Smooth muscle cell (in vitro differentiated cells): ENCODE measurements around the gene ADAMTS17. TPM values are rescaled to one million over a fixed set of nuclear protein-coding genes. Genes with fewer than 3 reads are reported as not detected.

Source experiments
- DNase-seq: peaks from one replicate; lab custom pipeline; 2025; ENCODE audit not compliant: unreplicated experiment; lab: John Stamatoyannopoulos, UW
- H2AFZ ChIP-seq: fragments of 200-600 bp; sonication (generic); 2 replicates; pipeline ENCODE4 v1.6.0; 2016; ENCODE audit warnings: antibody characterized with exemption, low read depth, mild to moderate bottlenecking
- H3F3A ChIP-seq: fragments of 200-600 bp; sonication (generic); 2 replicates; pipeline ENCODE4 v1.6.0; 2017; ENCODE audit warnings: antibody characterized with exemption, low read depth
- H3K27ac ChIP-seq: fragments of 200-600 bp; sonication (generic); 2 replicates; pipeline ENCODE4 v1.5.1; 2016; ENCODE audit warnings: low read depth, mild to moderate bottlenecking
- H3K27me3 ChIP-seq: fragments of 200-600 bp; sonication (generic); 2 replicates; pipeline ENCODE4 v1.6.1; 2016; ENCODE audit warnings: low read depth, mild to moderate bottlenecking
- H3K36me3 ChIP-seq: fragments of 200-600 bp; sonication (generic); 2 replicates; pipeline ENCODE4 v1.5.1; 2016; ENCODE audit warnings: low read depth
- H3K4me1 ChIP-seq: fragments of 200-600 bp; sonication (generic); 2 replicates; pipeline ENCODE4 v1.5.1; 2016; ENCODE audit warnings: low read depth
- H3K4me2 ChIP-seq: fragments of 200-600 bp; sonication (generic); 2 replicates; pipeline ENCODE4 v1.6.0; 2016; ENCODE audit warnings: mild to moderate bottlenecking
- H3K4me3 ChIP-seq: fragments of 200-600 bp; sonication (generic); 2 replicates; pipeline ENCODE4 v1.5.1; 2016; ENCODE audit warnings: mild to moderate bottlenecking
- H3K79me2 ChIP-seq: fragments of 200-600 bp; sonication (generic); 2 replicates; pipeline ENCODE4 v1.6.0; 2016; ENCODE audit warnings: low read depth, mild to moderate bottlenecking
- H3K9ac ChIP-seq: fragments of 200-600 bp; sonication (generic); 2 replicates; pipeline ENCODE4 v1.6.0; 2016; ENCODE audit warnings: low read depth
- H3K9me3 ChIP-seq: fragments of 200-600 bp; sonication (generic); replicated peaks from 2 replicates; pipeline ENCODE4 v1.5.1; 2016; ENCODE audit warnings: low read depth
- H4K20me1 ChIP-seq: fragments of 200-600 bp; sonication (generic); 2 replicates; pipeline ENCODE4 v1.6.0; 2016; ENCODE audit warnings: low read depth
- CTCF ChIP-seq: fragments of 200-600 bp; sonication (generic); IDR thresholded peaks from 2 replicates; pipeline ENCODE4 v1.5.1; 2017; ENCODE audit warnings: borderline replicate concordance, mild to moderate bottlenecking, antibody characterized with exemption; ENCODE audit not compliant: insufficient read depth, poor library complexity, severe bottlenecking
- WGBS: methylation state at CpG from one replicate; pipeline ENCODE4 v1.1.7; 2016; ENCODE audit warnings: low lambda C conversion rate; 5-methylcytosine and 5-hydroxymethylcytosine counted together
- polyA plus RNA-seq: library from polyadenylated mRNA; unstranded; fragments of >200 nt; fragmentation: Nextera tagmentation; extraction: Ambion mirVana; gene quantifications from 2 replicates; pipeline ENCODE4 v1.2.1, GENCODE V29; 2016
- total RNA-seq: library from RNA; depleted of rRNA; stranded (reverse); fragments of >200 nt; gene quantifications from 2 replicates; pipeline ENCODE4 v1.2.3, GENCODE V29; 2014

Gene ADAMTS17
- total and polyA plus RNA-seq, 2 experiments from 2014 or later, result 0.63 to 3.1 TPM

DNA sequence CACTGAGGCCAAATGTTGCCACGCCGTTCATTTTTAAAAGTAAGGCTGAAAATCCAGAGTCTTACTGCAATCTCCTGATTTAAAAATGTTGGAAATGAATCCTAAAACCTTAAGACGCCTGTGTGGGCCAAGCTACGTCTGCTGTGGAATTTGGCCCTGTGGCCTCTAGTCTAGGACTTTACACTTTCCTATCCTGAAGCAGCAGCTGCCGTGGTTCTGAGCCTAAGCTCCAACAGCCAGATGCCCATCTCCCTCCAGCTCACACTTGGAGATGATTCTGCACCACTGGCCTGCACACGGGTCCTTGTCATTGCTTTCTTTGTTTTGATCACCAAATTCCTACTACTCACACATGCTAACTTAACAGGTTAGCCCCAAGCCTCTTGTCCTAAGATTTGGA lies 322.2 kb downstream of the ADAMTS17 start:
- H3K36me3 ChIP-seq, result no peaks in the 10 kb centered on the region
- H3K9me3 ChIP-seq, result no peaks in the 10 kb centered on the region
- no peak for DNase-seq
- no peak for TF ChIP-seq CTCF
- no peaks in the 10 kb centered on the region for H3K27me3 ChIP-seq
- 75% methylated on average over 6 of the region's 6 CpGs for WGBS
- no peak overlapping the region for H3K4me2 ChIP-seq
- H3K79me2 ChIP-seq, result no peaks in the 10 kb centered on the region
- no peaks in the 10 kb centered on the region for H4K20me1 ChIP-seq
- no peak overlapping the region for H3K27ac ChIP-seq
- no peaks in the 10 kb centered on the region for H3K4me1 ChIP-seq
- no peaks in the 10 kb centered on the region for H3F3A ChIP-seq
- no peak overlapping the region for H3K4me3 ChIP-seq
- H2AFZ ChIP-seq, result no peak overlapping the region
- no peak overlapping the region for H3K9ac ChIP-seq

GRCh38 chr15:100018191-100018590 lies 323.6 kb downstream of the ADAMTS17 start:
- H3K4me2 ChIP-seq, result no peak overlapping the region
- no peaks in the 10 kb centered on the region for H3K4me1 ChIP-seq
- no peaks in the 10 kb centered on the region for H3K9me3 ChIP-seq
- DNase-seq, result no peak
- H3K27me3 ChIP-seq, result no peaks in the 10 kb centered on the region
- WGBS, result 90% methylated on average over 4 of the region's 4 CpGs
- H2AFZ ChIP-seq, result no peak overlapping the region
- H3K79me2 ChIP-seq, result no peaks in the 10 kb centered on the region
- H4K20me1 ChIP-seq, result no peaks in the 10 kb centered on the region
- TF ChIP-seq CTCF, result no peak
- no peaks in the 10 kb centered on the region for H3F3A ChIP-seq
- no peaks in the 10 kb centered on the region for H3K36me3 ChIP-seq
- H3K9ac ChIP-seq, result no peak overlapping the region
- H3K4me3 ChIP-seq, result no peak overlapping the region
- H3K27ac ChIP-seq, result no peak overlapping the region

GRCh38 chr15:100017140-100017539 lies 324.6 kb downstream of the ADAMTS17 start:
- Histone ChIP-seq H3K36me3 (no peaks in the 10 kb centered on the region), H3K27me3 (no peaks in the 10 kb centered on the region), H3K4me3 (no peak overlapping the region), H3K4me1 (no peaks in the 10 kb centered on the region), H3F3A (no peaks in the 10 kb centered on the region), H3K9me3 (no peaks in the 10 kb centered on the region), H3K27ac (no peak overlapping the region), H4K20me1 (no peaks in the 10 kb centered on the region), H3K4me2 (no peak overlapping the region), H3K79me2 (no peaks in the 10 kb centered on the region), H2AFZ (no peak overlapping the region), H3K9ac (no peak overlapping the region)
- no peak for TF ChIP-seq CTCF
- no peak for DNase-seq
- 80% methylated on average over 7 of the region's 7 CpGs for WGBS

- no peak overlapping the region for H3K4me2 ChIP-seq
- H3K36me3 ChIP-seq, result no peaks in the 10 kb centered on the region
- no peaks in the 10 kb centered on the region for H3K27me3 ChIP-seq
- H3F3A ChIP-seq, result no peaks in the 10 kb centered on the region
- H3K9ac ChIP-seq, result no peak overlapping the region
- WGBS, result 89% methylated on average over 3 of the region's 3 CpGs
- H2AFZ ChIP-seq, result no peak overlapping the region
- H3K9me3 ChIP-seq, result no peaks in the 10 kb centered on the region
- no peaks in the 10 kb centered on the region for H3K79me2 ChIP-seq
- no peak for TF ChIP-seq CTCF
- H3K4me1 ChIP-seq, result no peaks in the 10 kb centered on the region
- no peaks in the 10 kb centered on the region for H4K20me1 ChIP-seq
- DNase-seq, result no peak
- no peak overlapping the region for H3K4me3 ChIP-seq
- no peak overlapping the region for H3K27ac ChIP-seq
These were observed 325.1 kb downstream of the ADAMTS17 start for GRCh38 chr15:100016632-100017031.
